GM12892 (cell line): ENCODE results near the gene ASTL.
A peak's percentile ranks its signal among the peaks of the same experiment; 100 is the strongest.
"Not testable (repeated sequence)": the region's sequence is repeated elsewhere in the genome, so short reads cannot be mapped to it uniquely, and the experiment has no call there.

Experiments
- DNase-seq: peaks from one replicate; pipeline ENCODE4 v3.0.0; 2011; ENCODE audit not compliant: insufficient read length
- FAIRE-seq: peaks from 2 replicates; lab custom pipeline; 2011; peaks lifted over from hg19 to GRCh38; lab: Jason Lieb, UNC
- POLR2A ChIP-seq: IDR thresholded peaks from 2 replicates; pipeline ENCODE4 v1.6.1; 2011; ENCODE audit warnings: low read depth, low read length, control low read depth
- POLR2AphosphoS5 ChIP-seq: IDR thresholded peaks from 2 replicates; pipeline ENCODE4 v1.6.1; 2011; ENCODE audit warnings: low read depth, low read length, control low read depth
- TAF1 ChIP-seq: IDR thresholded peaks from 2 replicates; pipeline ENCODE4 v1.6.1; 2011; ENCODE audit warnings: low read depth, mild to moderate bottlenecking, control low read depth, low read length, borderline replicate concordance

Gene ASTL

GRCh38 chr2:96171831-96172230 is 33.5 kb upstream of the ASTL start:
- TF ChIP-seq POLR2AphosphoS5, result no peak
- no peak for TF ChIP-seq TAF1
- no peak for TF ChIP-seq POLR2A
- DNase-seq (no peak), FAIRE-seq (no peak)

- DNase-seq (no peak), FAIRE-seq (no peak)
- TF ChIP-seq TAF1, result no peak
- no peak for TF ChIP-seq POLR2A
- TF ChIP-seq POLR2AphosphoS5, result no peak
These were observed 32.3 kb upstream of the ASTL start for GRCh38 chr2:96170626-96171025.

- DNase-seq, result no peak
- no peak for FAIRE-seq
These were observed 31.7 kb upstream of the ASTL start for GRCh38 chr2:96169868-96170507.

GRCh38 chr2:96167407-96168013 is 29.2 kb upstream of the ASTL start:
- FAIRE-seq (peak; percentile 21), DNase-seq (no peak)
- TF ChIP-seq POLR2AphosphoS5, result no peak
- no peak for TF ChIP-seq TAF1

More at GRCh38 chr2:96169868-96170507, 31.7 kb upstream of the ASTL start:
- no peak for TF ChIP-seq POLR2AphosphoS5
- TF ChIP-seq POLR2A, result no peak
- TF ChIP-seq TAF1, result no peak

GRCh38 chr2:96164459-96165184 is 26.3 kb upstream of the ASTL start:
- no peak for FAIRE-seq
- TF ChIP-seq TAF1, result no peak
- TF ChIP-seq POLR2A, result peak; percentile 86
- no peak; the same call in none of the 2 replicates for TF ChIP-seq POLR2AphosphoS5
- DNase-seq, result peak; percentile 75

- FAIRE-seq, result peak; percentile 97
- DNase-seq, result peak; percentile 60
- no peak; the same call in 1 of the 2 replicates for TF ChIP-seq POLR2AphosphoS5
- TF ChIP-seq TAF1, result peak; percentile 84
- TF ChIP-seq POLR2A, result peak; percentile 71
These were observed 25.6 kb upstream of the ASTL start for GRCh38 chr2:96163768-96164429.

GRCh38 chr2:96163415-96163767 is 25.1 kb upstream of the ASTL start:
- DNase-seq, result no peak
- TF ChIP-seq TAF1 (no peak), POLR2A (no peak)
- FAIRE-seq, result no peak

- TF ChIP-seq POLR2AphosphoS5 (no peak), TAF1 (no peak), POLR2A (no peak)
- FAIRE-seq (peak; percentile 78), DNase-seq (no peak)
These were observed 23.6 kb upstream of the ASTL start for GRCh38 chr2:96161898-96162297.

GRCh38 chr2:96160366-96160765 is 22.1 kb upstream of the ASTL start:
- FAIRE-seq, DNase-seq: not testable (repeated sequence)

- DNase-seq, result no peak
- peak; percentile 93 for FAIRE-seq
- TF ChIP-seq POLR2A (no peak), POLR2AphosphoS5 (no peak), TAF1 (no peak)
These were observed 21.0 kb upstream of the ASTL start for GRCh38 chr2:96159084-96159830.

GRCh38 chr2:96158554-96158940 is 20.2 kb upstream of the ASTL start:
- FAIRE-seq (no peak), DNase-seq (no peak)
- no peak for TF ChIP-seq POLR2AphosphoS5
- no peak for TF ChIP-seq POLR2A
- TF ChIP-seq TAF1, result no peak
